Left lobe of liver (tissue), 2 donors: ENCODE data around the gene KCNQ1. TPM values are rescaled to one million over a fixed set of nuclear protein-coding genes. Genes with fewer than 3 reads are reported as not detected.

Source experiments
- ATAC-seq: fragments of 200-7000 bp; cut with Tn5 transposase; one replicate; pipeline ENCODE4 v1.9.1; 2020; ENCODE audit warnings: mild to moderate bottlenecking, moderate library complexity
- DNase-seq: peaks from one replicate; pipeline ENCODE4 v3.0.0-alpha.2; 2020; ENCODE audit warnings: low spot score
- total RNA-seq: library from RNA; stranded (reverse); gene quantifications from one replicate; pipeline ENCODE4 v1.2.1, GENCODE V29; 2021
- donor health status: DM: no; HTN: no; CAD: no; lungs with moderate emphysema.
- donor health status: DM: no; HTN: yes; CAD: no.

KCNQ1 gene
- total RNA-seq, 1 donor from 2014 or later: 2.1 TPM

GRCh38 chr11:2424811-2425495 is 19.9 kb upstream of the KCNQ1 start:
- ATAC-seq (no peak), DNase-seq (no peak)

- ATAC-seq: no peak
- no peak for DNase-seq
These were observed 19.3 kb upstream of the KCNQ1 start for GRCh38 chr11:2425506-2425905.

- DNase-seq (no peak), ATAC-seq (no peak)
These were observed 18.6 kb upstream of the KCNQ1 start for GRCh38 chr11:2426221-2426620.

- DNase-seq: no peak
- no peak for ATAC-seq
These were observed 17.8 kb upstream of the KCNQ1 start for GRCh38 chr11:2426826-2427521.

- no peak for DNase-seq
- ATAC-seq: peak; percentile 6
These were observed 17.0 kb upstream of the KCNQ1 start for GRCh38 chr11:2427721-2428321.

GRCh38 chr11:2428322-2428795 is 16.4 kb upstream of the KCNQ1 start:
- ATAC-seq (peak; percentile 89), DNase-seq (peak; percentile 76)

- ATAC-seq: no peak
- no peak for DNase-seq
These were observed 13.4 kb upstream of the KCNQ1 start for GRCh38 chr11:2431395-2431794.

- ATAC-seq (no peak), DNase-seq (no peak)
These were observed 12.6 kb upstream of the KCNQ1 start for GRCh38 chr11:2432171-2432621.

- no peak for DNase-seq
- ATAC-seq: no peak
These were observed 12.2 kb upstream of the KCNQ1 start for GRCh38 chr11:2432628-2433071.

- DNase-seq: no peak
- ATAC-seq: no peak
These were observed 11.5 kb upstream of the KCNQ1 start for GRCh38 chr11:2433106-2433925.

- no peak for ATAC-seq
These were observed 10.8 kb upstream of the KCNQ1 start for GRCh38 chr11:2434008-2434407.

GRCh38 chr11:2434506-2435255 is 10.1 kb upstream of the KCNQ1 start:
- ATAC-seq (no peak), DNase-seq (no peak)

More at GRCh38 chr11:2434008-2434407, 10.8 kb upstream of the KCNQ1 start:
- no peak for DNase-seq

- ATAC-seq: no peak
- no peak for DNase-seq
These were observed 9.4 kb upstream of the KCNQ1 start for GRCh38 chr11:2435288-2436012.

- ATAC-seq: no peak
- no peak for DNase-seq
These were observed 8.7 kb upstream of the KCNQ1 start for GRCh38 chr11:2436013-2436520.

- DNase-seq: no peak
- ATAC-seq: no peak
These were observed 8.2 kb upstream of the KCNQ1 start for GRCh38 chr11:2436521-2437031.

- ATAC-seq: no peak
- DNase-seq: no peak
These were observed 7.3 kb upstream of the KCNQ1 start for GRCh38 chr11:2437516-2437915.

- ATAC-seq (no peak), DNase-seq (no peak)
These were observed 5.0 kb upstream of the KCNQ1 start for GRCh38 chr11:2439820-2440219.

- DNase-seq (no peak), ATAC-seq (no peak)
These were observed 4.2 kb upstream of the KCNQ1 start for GRCh38 chr11:2440646-2441045.

- DNase-seq: no peak
- ATAC-seq: no peak
These were observed 3.6 kb upstream of the KCNQ1 start for GRCh38 chr11:2441171-2441570.
